HepG2 (cell line): ENCODE data around the gene CPNE5. TPM values are rescaled to one million over a fixed set of nuclear protein-coding genes. Genes with fewer than 3 reads are reported as not detected.

Experiments used
- ATAC-seq: fragments of 200-7000 bp; cut with Tn5 transposase; 3 replicates; pipeline ENCODE4 v1.9.1; 2020; ENCODE audit warnings: mild to moderate bottlenecking, moderate library complexity
- BruUV-seq: library from RNA; stranded (reverse); fragments of 400-500 nt; replicated peaks from 2 replicates; lab custom pipeline; 2021; lab: Mats Ljungman, UMichigan
- CTCF ChIA-PET: fragments of 300-600 bp; formaldehyde crosslinking; extraction: SDS; loops from one replicate; lab custom pipeline; 2021; ENCODE audit warnings: low total read pairs, inconsistent platforms, low intra/inter-chr PET ratio; lab: Yijun Ruan, JAX
- POLR2A ChIA-PET: fragments of 350-600 bp; sonication (Branson Sonifier 250); formaldehyde crosslinking; loops from one replicate; lab custom pipeline; 2020; ENCODE audit warnings: antibody characterized with exemption, inconsistent platforms; lab: Yijun Ruan, JAX
- DNase-seq: peaks from one replicate; pipeline ENCODE4 v3.0.0-alpha.2; 2015; ENCODE audit warnings: low spot score
- FAIRE-seq: peaks from 3 replicates; lab custom pipeline; 2011; peaks lifted over from hg19 to GRCh38; lab: Jason Lieb, UNC
- H2AFZ ChIP-seq: one replicate; pipeline ENCODE4 v1.6.1; 2011; ENCODE audit warnings: low read length, inconsistent platforms
- H3K27ac ChIP-seq: fragments of 300-600 bp; 3 replicates; pipeline ENCODE4 v1.8.0; 2011; ENCODE audit warnings: mixed run types, mild to moderate bottlenecking, mixed read lengths, low read length, inconsistent platforms; ENCODE audit not compliant: insufficient read depth; ENCODE audit errors: extremely low read length
- H3K27me3 ChIP-seq, 2 experiments: fragments of 200-600 bp in 1 of 2; 2 replicates in 1 of 2; 3 replicates in 1 of 2; pipeline versions ENCODE4 v1.6.0 to v1.8.0; 2011; ENCODE audit warnings: low read length in 2 of 2, mild to moderate bottlenecking in 2 of 2, moderate library complexity in 2 of 2, inconsistent platforms in 1 of 2; ENCODE audit not compliant: insufficient read depth in 2 of 2, control insufficient read depth in 1 of 2
- H3K36me3 ChIP-seq, 2 experiments: fragments of 200-600 bp in 1 of 2; replicated peaks in 1 of 2; 2 replicates in 1 of 2; 3 replicates in 1 of 2; pipeline versions ENCODE4 v1.5.1 to v1.8.0; 2011; ENCODE audit warnings: low read length in 2 of 2, inconsistent platforms in 1 of 2; ENCODE audit not compliant: insufficient read depth in 2 of 2, control insufficient read depth in 1 of 2
- H3K4me1 ChIP-seq: 2 replicates; pipeline ENCODE4 v1.5.1; 2012; ENCODE audit warnings: low read length, inconsistent platforms; ENCODE audit not compliant: insufficient read depth
- H3K4me2 ChIP-seq: 2 replicates; pipeline ENCODE4 v1.6.0; 2011; ENCODE audit warnings: low read depth, low read length, inconsistent platforms
- H3K4me3 ChIP-seq, 3 experiments: fragments of 200-600 bp in 1 of 3; sonication (generic), shearing (Covaris generic) in 1 of 3; replicated peaks in 1 of 3; 2 replicates each; pipeline ENCODE4 v1.5.1; 2011 to 2016; ENCODE audit warnings: low read length in 3 of 3, inconsistent platforms in 2 of 3, low read depth in 2 of 3, mild to moderate bottlenecking in 2 of 3, control low read depth in 1 of 3, mixed read lengths in 1 of 3; ENCODE audit not compliant: insufficient read depth in 1 of 3
- H3K79me2 ChIP-seq: one replicate; pipeline ENCODE4 v1.6.1; 2011; ENCODE audit warnings: low read length, inconsistent platforms; ENCODE audit not compliant: insufficient read depth
- H3K9ac ChIP-seq: 2 replicates; pipeline ENCODE4 v1.6.0; 2011; ENCODE audit warnings: mild to moderate bottlenecking, low read depth, low read length, inconsistent platforms; ENCODE audit not compliant: insufficient read depth
- H3K9me3 ChIP-seq: 2 replicates; pipeline ENCODE4 v1.5.1; 2012; ENCODE audit warnings: mild to moderate bottlenecking, low read length
- H4K20me1 ChIP-seq: 2 replicates; pipeline ENCODE4 v1.6.0; 2011; ENCODE audit warnings: inconsistent platforms, mild to moderate bottlenecking, low read length, moderate library complexity; ENCODE audit not compliant: insufficient read depth
- AKAP8 ChIP-seq: sonication (generic); formaldehyde crosslinking; IDR thresholded peaks from 2 replicates; pipeline ENCODE4 v1.5.1; 2020; ENCODE audit warnings: mild to moderate bottlenecking, missing genetic modification reagents
- BRD4 ChIP-seq: sonication (generic); formaldehyde crosslinking; IDR thresholded peaks from 2 replicates; pipeline ENCODE4 v1.4.0; 2020; ENCODE audit warnings: missing genetic modification reagents
- DR1 ChIP-seq: sonication (generic); formaldehyde crosslinking; IDR thresholded peaks from 2 replicates; pipeline ENCODE4 v1.8.0; 2021; ENCODE audit warnings: mild to moderate bottlenecking, missing genetic modification reagents, inconsistent platforms
- GLI4 ChIP-seq: sonication (generic); formaldehyde crosslinking; IDR thresholded peaks from 2 replicates; pipeline ENCODE4 v1.5.1; 2020; ENCODE audit warnings: missing genetic modification reagents, mild to moderate bottlenecking, moderate library complexity, borderline replicate concordance
- KLF11 ChIP-seq: IDR thresholded peaks from 2 replicates; pipeline ENCODE4 v1.6.1; 2016; ENCODE audit warnings: missing compliant biosample characterization
- NR3C1 ChIP-seq: sonication (generic); formaldehyde crosslinking; IDR thresholded peaks from 2 replicates; pipeline ENCODE4 v1.4.0; 2020; ENCODE audit warnings: missing genetic modification reagents
- RNF219 ChIP-seq: sonication (generic); formaldehyde crosslinking; IDR thresholded peaks from 2 replicates; pipeline ENCODE4 v1.5.0; 2020; ENCODE audit warnings: mild to moderate bottlenecking, missing genetic modification reagents
- TGIF2 ChIP-seq: IDR thresholded peaks from 2 replicates; pipeline ENCODE4 v1.6.1; 2016; ENCODE audit warnings: control low read depth, missing compliant biosample characterization
- THAP8 ChIP-seq: sonication (generic); formaldehyde crosslinking; IDR thresholded peaks from 2 replicates; pipeline ENCODE4 v1.5.1; 2020; ENCODE audit warnings: missing genetic modification reagents, mild to moderate bottlenecking, borderline replicate concordance
- ZNF20 ChIP-seq: sonication (generic); formaldehyde crosslinking; IDR thresholded peaks from 2 replicates; pipeline ENCODE4 v1.4.0; 2020; ENCODE audit warnings: mild to moderate bottlenecking, moderate library complexity, missing genetic modification reagents
- ZNF253 ChIP-seq: sonication (generic); formaldehyde crosslinking; IDR thresholded peaks from 2 replicates; pipeline ENCODE4 v1.8.0; 2022; ENCODE audit warnings: mild to moderate bottlenecking, missing genetic modification reagents, borderline replicate concordance
- ZNF792 ChIP-seq: IDR thresholded peaks from 2 replicates; pipeline ENCODE4 v1.6.1; 2016
- ZNF83 ChIP-seq: sonication (generic); formaldehyde crosslinking; IDR thresholded peaks from 2 replicates; pipeline ENCODE4 v1.4.0; 2020; ENCODE audit warnings: missing genetic modification reagents, mild to moderate bottlenecking, borderline replicate concordance
- WGBS: methylation state at CpG from one replicate; pipeline ENCODE4 v1.1.6; 2017; ENCODE audit warnings: low lambda C conversion rate; 5-methylcytosine and 5-hydroxymethylcytosine counted together
- in situ Hi-C: cut with HindIII; loops from 2 replicates; pipeline ENCODE4 v1.10.0; 2017; ENCODE audit warnings: low pct_unique_long_range_greater_than_20kb; ENCODE audit not compliant: extremely low pct_ligation_motif_present
- intact Hi-C: fragments of 100-400 bp; cut with micrococcal nuclease; formaldehyde crosslinking; loops from one replicate; pipeline ENCODE4 v1.10.0; 2022; ENCODE audit not compliant: unreplicated experiment
- polyA plus RNA-seq, 8 experiments: library from polyadenylated mRNA; depleted of rRNA in 3 of 8; stranded (reverse) in 7 of 8; unstranded in 1 of 8; fragments of >200 nt; fragmentation: Illumina TruSeq in 4 of 8; extraction: Trizol in 4 of 8; gene quantifications; 2 replicates each; pipeline versions ENCODE4 v1.2.1 to v1.2.3, GENCODE V29; 2011 to 2016; ENCODE audit warnings: low read depth in 4 of 8, missing spikeins in 1 of 8, mixed read lengths in 1 of 8; ENCODE audit not compliant: insufficient read depth in 1 of 8
- total RNA-seq, 5 experiments: library from RNA; depleted of rRNA; stranded (reverse); fragments of >200 nt; fragmentation: Illumina TruSeq; extraction: Trizol; gene quantifications; 2 replicates each; pipeline ENCODE4 v1.2.3, GENCODE V29; 2016; ENCODE audit warnings: low read depth in 1 of 5
- TF ChIP-seq, protein P1 (sequence below): sonication (generic); formaldehyde crosslinking; IDR thresholded peaks from 2 replicates; pipeline ENCODE4 v1.8.0; 2022; ENCODE audit warnings: mild to moderate bottlenecking, missing genetic modification reagents, moderate library complexity
- TF ChIP-seq, protein P2 (sequence below): sonication (generic); formaldehyde crosslinking; IDR thresholded peaks from 2 replicates; pipeline ENCODE4 v1.5.1; 2020; ENCODE audit warnings: mild to moderate bottlenecking, moderate library complexity, missing genetic modification reagents

The CPNE5 gene
- total and polyA plus RNA-seq, 2 of the 13 experiments (the other 11 are each of a cell fraction or from before 2014, with no cell fraction given): 0.16 TPM; not detected in 1

GRCh38 chr6:36715469-36715868 is 123.8 kb downstream of the CPNE5 start (continued):
- TF ChIP-seq RNF219 (CRISPR knock-in tag) (no peak), ZNF83 (no peak), KLF11 (CRISPR knock-in tag) (no peak), AKAP8 (CRISPR knock-in tag) (no peak)
- TF ChIP-seq, protein P1, sequence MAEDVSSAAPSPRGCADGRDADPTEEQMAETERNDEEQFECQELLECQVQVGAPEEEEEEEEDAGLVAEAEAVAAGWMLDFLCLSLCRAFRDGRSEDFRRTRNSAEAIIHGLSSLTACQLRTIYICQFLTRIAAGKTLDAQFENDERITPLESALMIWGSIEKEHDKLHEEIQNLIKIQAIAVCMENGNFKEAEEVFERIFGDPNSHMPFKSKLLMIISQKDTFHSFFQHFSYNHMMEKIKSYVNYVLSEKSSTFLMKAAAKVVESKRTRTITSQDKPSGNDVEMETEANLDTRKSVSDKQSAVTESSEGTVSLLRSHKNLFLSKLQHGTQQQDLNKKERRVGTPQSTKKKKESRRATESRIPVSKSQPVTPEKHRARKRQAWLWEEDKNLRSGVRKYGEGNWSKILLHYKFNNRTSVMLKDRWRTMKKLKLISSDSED (CRISPR knock-in tag): no peak

DNA sequence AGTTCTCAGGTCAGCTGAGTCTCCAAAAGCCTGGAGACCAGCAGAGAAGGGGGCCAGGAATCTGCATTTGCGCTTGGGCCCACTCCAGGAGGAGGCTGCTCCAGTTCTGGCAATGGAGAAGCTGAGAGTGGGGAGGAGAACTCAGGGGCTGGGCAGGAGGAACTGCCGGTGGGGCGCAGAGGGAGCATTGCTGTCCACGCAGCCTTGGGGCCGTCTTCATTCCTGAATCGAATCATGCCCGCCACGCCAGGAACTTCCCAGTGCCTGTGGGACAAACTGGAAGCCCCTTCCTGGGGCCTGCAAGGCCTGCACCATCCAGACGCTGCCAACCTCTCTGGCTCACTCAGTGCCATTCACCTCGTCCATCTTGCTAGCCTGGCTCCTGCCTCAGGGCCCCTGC is 124.7 kb downstream of the CPNE5 start:
- DNase-seq (no peak), ATAC-seq (no peak), FAIRE-seq (no peak)
- Histone ChIP-seq H3K36me3 (no peaks in the 10 kb centered on the region), H3K4me1 (no peaks in the 10 kb centered on the region), H3K27me3 (peaks cover 16 to 45% of the 10 kb centered on the region in 2 experiments), H3K4me2 (no peak overlapping the region), H3K79me2 (no peaks in the 10 kb centered on the region), H3K9ac (no peak overlapping the region), H4K20me1 (no peaks in the 10 kb centered on the region), H3K9me3 (no peaks in the 10 kb centered on the region), H3K4me3 (no peak overlapping the region), H3K27ac (no peak overlapping the region), H2AFZ (no peak overlapping the region)
- TF ChIP-seq TGIF2 (CRISPR knock-in tag) (no peak), BRD4 (CRISPR knock-in tag) (no peak), ZNF20 (no peak), DR1 (no peak), NR3C1 (CRISPR knock-in tag) (no peak), ZNF792 (CRISPR knock-in tag) (no peak), THAP8 (no peak), ZNF253 (no peak), GLI4 (CRISPR knock-in tag) (no peak)
- TF ChIP-seq, protein P2, sequence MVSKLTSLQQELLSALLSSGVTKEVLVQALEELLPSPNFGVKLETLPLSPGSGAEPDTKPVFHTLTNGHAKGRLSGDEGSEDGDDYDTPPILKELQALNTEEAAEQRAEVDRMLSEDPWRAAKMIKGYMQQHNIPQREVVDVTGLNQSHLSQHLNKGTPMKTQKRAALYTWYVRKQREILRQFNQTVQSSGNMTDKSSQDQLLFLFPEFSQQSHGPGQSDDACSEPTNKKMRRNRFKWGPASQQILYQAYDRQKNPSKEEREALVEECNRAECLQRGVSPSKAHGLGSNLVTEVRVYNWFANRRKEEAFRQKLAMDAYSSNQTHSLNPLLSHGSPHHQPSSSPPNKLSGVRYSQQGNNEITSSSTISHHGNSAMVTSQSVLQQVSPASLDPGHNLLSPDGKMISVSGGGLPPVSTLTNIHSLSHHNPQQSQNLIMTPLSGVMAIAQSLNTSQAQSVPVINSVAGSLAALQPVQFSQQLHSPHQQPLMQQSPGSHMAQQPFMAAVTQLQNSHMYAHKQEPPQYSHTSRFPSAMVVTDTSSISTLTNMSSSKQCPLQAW: no peak
- intact Hi-C loops: no loop called here
- ChIA-PET POLR2A (no interaction called here), CTCF (no interaction called here)
- no TSS peak for BruUV-seq
- WGBS: 49% methylated on average over 7 of the region's 10 CpGs
- in situ Hi-C loops: no loop called here
